B cell (primary cell): ENCODE data around the gene GYPE.

ENCODE experiments used
- EZH2 ChIP-seq: IDR thresholded peaks from 2 replicates; pipeline ENCODE4 v1.6.1; 2012; ENCODE audit warnings: borderline replicate concordance, low read depth, mild to moderate bottlenecking, moderate library complexity, low read length; ENCODE audit not compliant: insufficient read depth, poor library complexity, severe bottlenecking
- TF ChIP-seq, protein P1 (sequence below): fragments of 200-600 bp; IDR thresholded peaks from one replicate; pipeline ENCODE4 v1.8.0; 2022; ENCODE audit warnings: antibody characterized with exemption, mild to moderate bottlenecking

- TF ChIP-seq, protein P1, sequence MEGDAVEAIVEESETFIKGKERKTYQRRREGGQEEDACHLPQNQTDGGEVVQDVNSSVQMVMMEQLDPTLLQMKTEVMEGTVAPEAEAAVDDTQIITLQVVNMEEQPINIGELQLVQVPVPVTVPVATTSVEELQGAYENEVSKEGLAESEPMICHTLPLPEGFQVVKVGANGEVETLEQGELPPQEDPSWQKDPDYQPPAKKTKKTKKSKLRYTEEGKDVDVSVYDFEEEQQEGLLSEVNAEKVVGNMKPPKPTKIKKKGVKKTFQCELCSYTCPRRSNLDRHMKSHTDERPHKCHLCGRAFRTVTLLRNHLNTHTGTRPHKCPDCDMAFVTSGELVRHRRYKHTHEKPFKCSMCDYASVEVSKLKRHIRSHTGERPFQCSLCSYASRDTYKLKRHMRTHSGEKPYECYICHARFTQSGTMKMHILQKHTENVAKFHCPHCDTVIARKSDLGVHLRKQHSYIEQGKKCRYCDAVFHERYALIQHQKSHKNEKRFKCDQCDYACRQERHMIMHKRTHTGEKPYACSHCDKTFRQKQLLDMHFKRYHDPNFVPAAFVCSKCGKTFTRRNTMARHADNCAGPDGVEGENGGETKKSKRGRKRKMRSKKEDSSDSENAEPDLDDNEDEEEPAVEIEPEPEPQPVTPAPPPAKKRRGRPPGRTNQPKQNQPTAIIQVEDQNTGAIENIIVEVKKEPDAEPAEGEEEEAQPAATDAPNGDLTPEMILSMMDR = no peak
- no peak for TF ChIP-seq EZH2
Measured at GRCh38 chr4:143882892-143883291, 22.5 kb downstream of the GYPE start.
